HG02623 (cell line): ENCODE data around the gene TXNRD1.

Experiments
- ATAC-seq: cut with Tn5 transposase; IDR thresholded peaks from one replicate; pipeline ENCODE4 v1.9.1; 2021; ENCODE audit warnings: moderate library complexity; ENCODE audit not compliant: unreplicated experiment

Gene TXNRD1

DNA sequence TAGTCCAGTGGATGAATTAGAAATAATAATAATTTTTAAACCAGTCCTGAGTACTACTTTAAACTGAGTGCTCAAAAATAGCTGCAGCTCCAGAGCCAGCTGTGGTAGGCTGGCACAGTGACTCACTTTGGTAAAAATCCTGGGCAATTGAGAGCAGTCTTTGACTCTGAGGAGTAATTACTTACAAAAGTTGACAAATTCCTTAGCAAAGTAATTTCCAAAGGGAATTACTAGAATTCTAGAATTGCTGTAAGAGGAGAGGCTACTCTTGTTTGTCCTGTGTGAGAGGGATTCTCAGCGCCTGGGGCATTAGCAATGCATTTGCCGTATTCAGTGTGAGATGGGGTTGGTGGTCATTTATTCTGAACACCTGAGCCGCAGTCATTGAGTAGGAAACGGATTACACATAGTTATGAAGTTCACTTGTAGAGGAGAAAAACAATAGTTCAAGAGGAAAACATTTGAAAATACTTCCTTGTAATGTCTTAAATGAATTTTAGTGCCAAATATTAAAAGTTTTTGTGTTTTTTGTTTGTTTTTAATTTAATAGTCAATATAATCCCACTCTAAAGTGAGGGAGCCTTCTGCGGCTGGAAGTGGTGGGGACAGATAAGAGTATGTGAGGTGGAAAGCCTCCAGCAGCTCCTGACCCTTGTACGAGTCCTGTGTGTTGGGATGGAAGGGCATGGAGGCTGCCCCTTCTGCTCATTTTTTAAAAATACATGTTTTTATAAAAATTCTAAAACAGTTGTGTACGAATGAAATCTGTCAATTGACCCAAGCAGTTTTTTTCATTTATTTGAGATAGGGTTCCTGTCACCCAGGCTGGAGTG is 129.9 kb downstream of the TXNRD1 start:
- no peak for ATAC-seq

DNA sequence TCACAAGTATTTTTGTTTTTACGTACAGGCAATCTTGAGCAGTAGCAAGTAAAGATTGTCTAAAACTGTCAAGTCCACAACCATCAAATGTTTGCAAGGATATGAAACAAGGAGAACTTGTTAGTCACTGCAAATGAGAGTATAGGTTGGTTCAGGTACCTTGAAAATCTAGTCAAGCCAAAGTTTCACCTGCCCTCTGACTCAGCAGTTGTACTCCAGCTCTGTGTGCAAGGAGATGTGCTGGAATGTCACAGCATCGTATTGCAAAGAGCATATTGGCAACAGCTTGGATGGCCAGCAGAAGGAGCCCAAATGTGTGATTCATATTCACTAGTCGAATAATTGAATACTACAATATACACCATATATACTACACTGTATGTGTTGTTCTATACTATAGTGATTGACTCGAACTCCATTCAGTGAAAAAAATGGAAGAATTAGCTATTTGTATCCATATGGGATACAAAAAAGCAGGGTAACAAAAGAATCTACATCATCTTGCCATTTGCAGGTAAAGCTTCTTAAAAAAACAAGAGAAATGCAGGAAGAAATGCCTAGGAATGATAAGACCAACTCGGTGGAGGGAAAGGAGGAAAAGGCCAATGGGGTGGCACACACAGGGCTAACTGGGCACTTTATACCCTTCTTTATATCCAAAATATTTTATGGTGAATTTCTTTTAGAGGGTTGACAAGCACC is 131.9 kb downstream of the TXNRD1 start:
- no peak for ATAC-seq

DNA sequence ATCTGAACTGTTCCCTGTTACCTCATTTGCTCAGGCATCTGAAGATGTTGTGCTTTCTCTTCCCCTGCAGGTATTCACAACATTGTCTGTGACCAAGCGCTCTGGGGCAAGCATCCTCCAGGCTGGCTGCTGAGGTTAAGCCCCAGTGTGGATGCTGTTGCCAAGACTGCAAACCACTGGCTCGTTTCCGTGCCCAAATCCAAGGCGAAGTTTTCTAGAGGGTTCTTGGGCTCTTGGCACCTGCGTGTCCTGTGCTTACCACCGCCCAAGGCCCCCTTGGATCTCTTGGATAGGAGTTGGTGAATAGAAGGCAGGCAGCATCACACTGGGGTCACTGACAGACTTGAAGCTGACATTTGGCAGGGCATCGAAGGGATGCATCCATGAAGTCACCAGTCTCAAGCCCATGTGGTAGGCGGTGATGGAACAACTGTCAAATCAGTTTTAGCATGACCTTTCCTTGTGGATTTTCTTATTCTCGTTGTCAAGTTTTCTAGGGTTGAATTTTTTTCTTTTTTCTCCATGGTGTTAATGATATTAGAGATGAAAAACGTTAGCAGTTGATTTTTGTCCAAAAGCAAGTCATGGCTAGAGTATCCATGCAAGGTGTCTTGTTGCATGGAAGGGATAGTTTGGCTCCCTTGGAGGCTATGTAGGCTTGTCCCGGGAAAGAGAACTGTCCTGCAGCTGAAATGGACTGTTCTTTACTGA is 132.9 kb downstream of the TXNRD1 start:
- ATAC-seq = no peak

DNA sequence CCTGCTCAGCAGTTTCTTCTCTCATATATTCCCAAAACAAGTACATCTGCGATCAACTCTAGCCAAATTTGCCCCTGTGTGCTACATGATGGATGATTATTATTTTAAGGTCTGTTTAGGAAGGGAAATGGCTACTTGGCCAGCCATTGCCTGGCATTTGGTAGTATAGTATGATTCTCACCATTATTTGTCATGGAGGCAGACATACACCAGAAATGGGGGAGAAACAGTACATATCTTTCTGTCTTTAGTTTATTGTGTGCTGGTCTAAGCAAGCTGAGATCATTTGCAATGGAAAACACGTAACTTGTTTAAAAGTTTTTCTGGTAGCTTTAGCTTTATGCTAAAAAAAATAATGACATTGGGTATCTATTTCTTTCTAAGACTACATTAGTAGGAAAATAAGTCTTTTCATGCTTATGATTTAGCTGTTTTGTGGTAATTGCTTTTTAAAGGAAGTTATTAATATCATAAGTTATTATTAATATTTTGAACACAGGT is 133.5 kb downstream of the TXNRD1 start:
- ATAC-seq = no peak

DNA sequence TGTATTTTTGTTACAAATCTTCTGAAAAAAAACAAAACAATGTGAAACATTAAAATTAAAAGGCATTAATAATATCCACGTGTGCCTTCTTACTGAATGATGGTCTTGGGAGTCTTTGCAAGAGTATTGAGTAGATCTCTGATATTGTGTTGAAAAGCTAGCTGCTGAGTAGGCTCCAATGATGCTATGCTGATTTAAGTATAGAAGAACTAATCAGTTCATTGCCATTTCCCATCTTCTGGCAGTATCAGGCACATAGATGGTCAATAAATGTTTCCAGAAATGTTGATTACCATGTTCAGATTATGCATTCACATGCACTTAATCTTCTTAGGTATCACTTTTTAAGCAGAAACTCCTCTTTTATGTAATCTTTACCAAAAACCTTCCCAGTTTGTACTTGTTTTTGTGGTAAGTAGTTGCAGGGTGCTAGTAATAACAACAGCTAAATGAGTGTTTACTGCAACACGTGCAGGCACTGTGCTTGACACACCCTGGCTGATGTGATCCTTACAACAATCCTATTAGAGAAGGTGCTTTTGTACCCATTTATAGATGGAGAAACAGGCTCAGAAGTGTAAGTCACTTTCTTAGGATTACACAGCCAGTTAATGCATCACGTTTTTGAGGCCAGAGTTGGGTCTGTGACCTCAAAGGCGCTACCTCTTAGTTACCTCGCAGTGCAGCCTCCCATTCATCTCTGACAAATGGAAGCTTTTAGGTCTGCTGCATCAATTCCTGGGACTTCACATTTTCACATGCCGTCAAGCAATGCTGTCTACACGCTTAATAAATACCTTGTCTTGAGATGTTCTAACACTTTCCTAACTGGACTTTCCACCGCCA is 134.9 kb downstream of the TXNRD1 start:
- ATAC-seq = no peak

DNA sequence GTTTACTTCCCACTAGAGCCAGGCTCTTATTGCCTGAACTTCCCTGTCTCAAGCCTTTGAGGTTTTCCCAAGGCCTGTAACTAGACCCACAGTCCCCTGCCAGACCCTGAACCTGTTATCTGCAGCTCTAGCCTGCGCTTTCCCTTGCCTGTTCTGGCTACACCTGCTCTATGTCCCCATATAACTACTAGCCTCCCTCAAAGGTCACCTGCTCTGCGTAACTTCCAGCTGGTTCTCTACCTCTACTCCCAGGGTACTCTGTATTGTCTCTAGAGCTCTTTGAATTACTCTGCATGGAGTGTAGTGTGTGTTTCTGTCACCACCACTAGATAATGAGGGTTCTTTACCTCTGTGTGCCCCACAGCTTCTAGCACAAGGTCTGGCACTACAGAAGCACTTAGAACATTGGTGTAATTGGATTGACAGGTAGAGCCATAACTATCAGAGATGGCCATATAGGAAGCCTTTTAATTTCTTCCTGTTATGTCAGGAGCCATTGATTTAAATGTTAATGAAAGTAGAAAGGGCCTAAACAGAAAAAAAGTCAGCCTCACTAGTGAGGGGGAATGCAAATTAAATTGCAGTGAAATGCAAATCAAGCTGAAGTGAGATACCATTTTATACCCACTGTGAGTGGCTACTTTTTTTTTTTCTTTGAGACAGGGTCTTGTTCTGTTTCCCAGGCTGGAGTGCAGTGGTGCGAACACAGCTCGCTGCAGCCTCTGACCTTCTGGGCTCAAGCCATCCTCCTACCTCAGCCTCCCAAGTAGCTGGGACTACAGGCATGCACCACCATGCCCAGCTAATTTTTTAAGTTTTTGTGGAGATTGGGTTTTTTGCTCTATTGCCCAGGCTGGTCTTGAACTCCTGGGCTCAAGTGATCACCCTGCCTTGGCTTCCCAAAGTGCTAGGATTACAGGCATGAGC is 135.7 kb downstream of the TXNRD1 start:
- ATAC-seq = no peak

DNA sequence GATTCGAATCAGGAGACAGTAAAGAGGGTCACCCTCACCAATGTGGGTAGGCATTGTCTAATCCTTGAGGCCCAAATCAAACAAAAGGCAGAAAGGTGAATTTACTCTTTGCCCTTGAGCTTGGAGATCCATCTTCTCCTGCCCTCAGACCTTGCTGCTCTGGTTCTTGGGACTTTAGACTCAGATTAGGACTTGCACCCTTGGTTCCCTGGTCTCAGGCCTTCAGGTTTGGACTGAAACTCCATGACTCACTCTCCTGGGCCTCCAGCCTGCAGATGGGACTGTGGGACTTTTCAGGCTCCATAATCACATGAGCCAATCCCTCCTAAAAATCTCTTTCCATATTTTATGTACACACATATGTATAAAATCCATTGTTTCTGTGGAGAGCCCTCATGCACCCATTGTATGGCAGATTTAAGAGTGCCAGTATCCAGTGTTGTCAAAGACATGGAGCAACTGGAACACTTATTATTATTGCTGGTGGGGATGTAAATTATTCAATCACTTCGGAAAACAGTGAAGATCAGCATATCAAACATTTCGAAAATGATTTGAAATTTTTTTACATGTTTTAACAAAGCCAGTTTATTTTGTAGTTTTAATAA is 136.6 kb downstream of the TXNRD1 start:
- ATAC-seq = no peak

DNA sequence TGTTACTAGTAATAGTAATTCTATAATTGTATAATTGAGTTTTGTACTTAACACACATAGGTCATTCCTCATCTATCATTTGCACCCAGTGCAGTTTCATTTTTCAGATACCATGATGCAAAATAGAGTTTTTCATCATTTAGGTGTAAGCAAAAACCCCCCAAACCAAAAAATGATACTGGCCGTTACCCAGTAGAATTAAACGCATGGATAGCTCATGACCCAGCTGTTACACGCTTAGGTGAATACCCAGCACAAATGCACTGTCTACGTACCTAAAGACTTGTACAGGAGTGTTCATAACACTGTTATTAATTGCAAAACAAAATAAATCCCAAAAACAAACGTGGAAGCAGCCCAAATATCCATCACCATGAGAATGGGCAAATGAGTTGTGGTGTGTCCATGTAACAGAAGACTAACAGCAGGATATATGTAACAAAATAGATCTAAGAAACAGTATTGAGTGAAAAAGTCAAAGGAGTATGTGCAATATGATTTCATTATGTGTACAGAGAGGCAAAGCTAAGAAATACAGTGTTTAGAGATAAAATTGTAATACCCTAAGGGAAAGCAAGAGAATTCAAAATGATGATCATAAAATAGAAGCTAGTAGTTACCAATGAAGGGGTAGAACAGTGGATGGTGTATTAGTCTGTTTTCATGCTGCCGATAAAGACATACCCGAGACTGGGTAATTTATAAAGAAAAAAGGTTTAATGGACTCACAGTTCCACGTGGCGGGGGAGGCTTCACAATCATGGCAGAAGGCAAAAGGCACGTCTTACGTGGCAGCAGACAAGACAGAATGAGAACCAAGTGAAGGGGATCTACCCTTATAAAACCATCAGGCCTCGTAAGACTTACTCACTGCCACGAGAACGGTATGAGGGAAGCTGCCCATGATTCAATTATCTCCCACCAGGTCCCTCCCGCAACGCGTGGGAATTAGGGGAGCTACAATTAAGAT is 137.7 kb downstream of the TXNRD1 start:
- ATAC-seq = no peak

DNA sequence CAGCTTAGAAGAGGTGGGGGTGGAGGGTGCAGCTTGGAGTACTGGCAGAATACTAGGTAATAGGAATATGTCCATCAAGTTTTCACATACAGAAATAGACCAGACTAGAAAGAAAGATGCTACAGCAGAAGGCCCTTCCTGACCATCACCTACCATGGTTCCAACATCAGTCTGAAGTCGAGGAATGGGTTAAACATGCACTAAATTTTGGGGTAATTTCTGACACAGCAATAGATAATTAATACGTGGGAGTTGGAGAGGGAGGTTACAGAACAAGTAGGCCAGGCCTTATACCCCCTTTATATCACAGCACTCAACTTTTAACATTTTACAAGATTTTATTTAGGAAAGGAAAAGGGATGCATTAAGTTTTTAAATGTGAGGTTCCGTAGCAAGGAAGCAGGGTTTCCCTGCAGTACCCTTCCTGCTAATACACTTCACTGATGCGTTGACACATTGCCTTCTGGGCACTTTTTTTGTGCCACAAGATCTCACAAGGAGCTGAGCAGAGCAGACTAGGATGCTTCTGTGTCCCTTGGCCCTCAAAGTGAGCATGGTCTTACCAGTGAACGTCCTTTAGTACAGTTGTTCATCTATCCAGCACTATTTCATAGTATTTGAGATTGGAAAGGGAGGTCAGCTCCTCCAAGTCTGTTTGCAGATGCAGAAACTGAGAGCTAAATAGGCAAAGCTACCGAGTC is 138.7 kb downstream of the TXNRD1 start:
- ATAC-seq = no peak

DNA sequence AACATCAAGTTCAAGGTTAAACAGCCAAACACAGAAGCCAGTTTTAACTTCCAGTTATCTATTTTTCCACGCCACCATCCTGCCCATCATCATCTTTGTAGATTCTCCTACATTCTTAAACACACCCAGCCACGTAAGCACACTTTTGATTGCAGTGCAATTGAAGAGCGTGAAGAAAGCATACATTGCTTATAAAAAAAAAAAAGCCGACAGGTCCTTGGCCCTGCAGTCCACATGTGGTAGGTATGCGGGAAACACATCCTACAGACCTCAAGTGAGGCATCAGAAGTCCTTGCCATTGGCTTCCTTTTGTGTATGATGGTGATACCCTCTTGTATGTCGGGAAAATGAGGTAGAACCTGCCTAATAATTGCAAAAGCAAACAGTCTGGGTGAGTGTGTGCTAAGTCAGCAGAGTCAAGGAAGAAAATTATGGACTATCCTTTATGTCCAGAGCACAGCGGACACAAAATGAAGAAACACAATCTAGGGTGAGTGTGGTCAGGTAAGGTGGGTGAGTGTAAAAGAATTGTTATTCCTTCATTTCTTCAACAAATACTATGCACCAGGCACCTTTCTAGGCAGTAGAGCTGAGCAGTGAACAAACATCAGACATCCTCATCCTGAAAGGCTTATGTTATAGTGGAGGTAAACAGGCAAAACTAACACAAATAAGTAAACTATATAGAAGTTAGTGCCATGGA is 139.4 kb downstream of the TXNRD1 start:
- no peak for ATAC-seq

DNA sequence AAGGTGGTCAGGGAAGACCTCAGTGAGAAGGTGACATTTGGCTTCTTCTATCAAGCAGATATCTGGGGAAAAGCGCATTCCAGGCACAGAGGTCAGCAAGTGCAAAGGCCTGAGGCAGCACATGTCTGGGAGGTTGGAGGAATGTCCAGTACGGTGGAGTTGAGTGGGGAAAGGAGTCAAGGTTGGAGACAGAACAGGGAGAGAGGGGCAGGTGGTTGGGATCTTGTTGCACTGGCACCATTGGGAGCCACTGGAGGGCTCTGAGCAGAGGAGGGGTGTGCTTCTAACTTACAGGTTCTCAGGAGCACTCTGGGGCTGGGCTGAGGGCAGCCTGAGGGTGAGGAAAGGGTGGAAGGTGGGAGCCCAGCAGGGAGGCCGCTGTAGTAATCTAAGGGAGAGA is 140.1 kb downstream of the TXNRD1 start:
- ATAC-seq = no peak

DNA sequence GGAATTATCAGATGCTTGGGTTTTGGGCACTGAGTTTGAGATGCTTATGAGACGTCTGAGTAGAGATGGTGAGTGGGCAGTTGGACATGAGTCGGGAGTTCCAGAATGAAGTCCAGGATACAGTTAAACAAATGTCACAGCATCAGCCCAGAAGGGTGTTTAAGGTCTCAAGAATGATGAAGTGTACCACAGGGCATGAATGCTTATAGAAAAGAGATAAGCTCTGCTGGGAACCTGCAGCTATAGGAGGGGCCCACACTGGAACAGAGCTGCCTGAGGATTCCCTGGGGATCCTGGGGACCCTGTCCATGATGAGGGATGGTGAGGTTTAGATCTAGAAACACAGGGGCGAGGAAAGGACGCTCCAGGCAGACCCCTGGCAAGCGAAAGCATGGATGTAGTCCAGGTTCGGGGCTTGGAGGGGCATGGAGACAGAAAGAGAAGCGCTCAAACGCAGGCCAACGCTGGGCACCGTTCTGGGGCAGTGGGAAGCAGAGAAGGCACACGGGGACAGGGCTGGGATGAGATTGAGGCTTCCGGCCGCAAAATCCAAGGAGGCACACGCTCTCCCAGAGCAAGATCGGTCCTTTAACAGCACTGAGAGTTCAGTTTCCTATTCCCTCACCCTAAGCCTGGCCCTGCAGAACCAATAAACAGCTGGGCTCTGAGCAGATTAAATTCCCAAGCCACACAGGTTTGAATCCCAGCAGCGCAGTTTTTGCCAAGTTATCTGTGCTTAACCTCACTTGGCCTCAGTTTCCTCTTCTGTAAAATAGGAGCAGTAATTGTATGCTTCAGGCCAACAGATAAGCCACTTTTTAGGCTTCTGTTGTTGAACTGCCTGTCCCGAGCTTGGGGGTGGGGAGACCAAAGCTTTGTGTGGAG is 140.9 kb downstream of the TXNRD1 start:
- no peak for ATAC-seq

DNA sequence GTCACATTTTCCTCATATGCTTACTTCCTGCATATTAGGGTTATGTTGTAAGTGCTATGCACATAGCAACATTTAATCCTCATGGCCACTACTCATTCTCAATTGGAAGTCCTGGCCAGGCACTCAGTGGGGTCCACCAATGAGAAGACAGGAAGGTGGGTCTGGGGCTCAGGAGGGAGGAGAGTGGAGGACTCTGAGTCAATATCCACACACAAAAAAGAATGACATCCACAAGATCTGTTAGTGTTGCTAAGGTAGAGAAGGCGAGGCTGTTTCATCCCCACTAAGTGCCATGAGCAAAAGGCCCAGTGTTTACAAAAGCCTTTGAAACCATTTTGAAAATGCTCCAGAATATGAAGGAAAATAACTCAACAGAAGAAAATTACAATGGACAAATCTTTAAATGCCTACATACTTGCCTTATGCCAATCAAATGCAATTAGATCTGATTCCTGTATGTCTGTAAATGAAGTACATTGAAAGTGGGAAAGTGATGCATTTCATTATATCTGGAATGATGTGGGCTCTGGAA is 141.9 kb downstream of the TXNRD1 start:
- ATAC-seq = no peak

DNA sequence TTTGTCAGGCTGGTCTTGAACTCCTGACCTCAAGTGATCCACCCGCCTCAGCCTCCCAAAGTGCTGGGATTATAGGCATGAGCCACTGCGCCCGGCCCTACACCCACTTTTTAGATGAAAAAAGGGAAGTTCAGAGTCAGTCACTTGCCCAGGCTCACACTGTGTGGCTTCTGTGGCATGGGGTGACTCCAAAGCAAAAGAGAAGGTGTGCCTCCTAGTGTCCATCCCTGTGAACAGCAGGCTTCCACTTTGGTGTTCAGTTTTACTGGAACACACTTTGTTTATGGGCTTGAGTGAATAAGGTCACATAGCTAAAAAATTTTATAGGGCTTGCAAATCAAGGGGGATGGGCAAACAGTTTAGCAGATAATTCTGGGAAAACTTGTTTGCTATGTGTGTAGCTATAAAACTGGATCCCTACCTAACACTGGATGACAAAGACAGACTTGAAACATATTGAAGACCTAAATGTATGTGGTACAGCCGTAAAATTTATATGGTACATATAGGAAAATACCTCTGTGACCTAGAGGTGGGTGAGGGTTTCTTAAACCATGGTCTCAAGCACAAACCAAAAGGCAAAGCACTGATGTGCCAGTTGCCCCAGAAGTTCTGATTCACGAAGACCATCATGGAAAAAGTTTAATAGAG is 142.9 kb downstream of the TXNRD1 start:
- no peak for ATAC-seq

DNA sequence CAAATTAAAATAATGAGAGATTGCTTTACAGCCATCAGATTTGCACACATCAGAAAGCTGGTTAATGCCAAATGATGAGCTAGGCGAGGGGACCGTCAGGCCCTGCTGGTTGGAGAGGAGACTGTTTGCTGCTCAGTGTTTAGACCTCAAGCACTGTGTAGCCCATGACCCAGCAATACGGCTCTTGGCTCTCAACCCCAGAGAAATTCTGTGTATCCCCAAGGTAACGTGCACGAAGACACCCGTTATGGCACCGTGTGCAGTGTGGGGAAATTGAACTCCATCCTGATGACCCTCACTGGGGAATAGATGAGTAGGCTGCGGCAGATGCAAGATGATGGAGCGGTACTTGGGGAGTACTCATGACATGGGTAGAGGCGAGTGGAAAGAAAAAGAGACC is 143.6 kb downstream of the TXNRD1 start:
- no peak for ATAC-seq
